Measurements from ENCODE around the gene HIC2.
"Not testable (repeated sequence)": the region's sequence is repeated elsewhere in the genome, so short reads cannot be mapped to it uniquely, and the experiment has no call there.

Gene HIC2

DNA sequence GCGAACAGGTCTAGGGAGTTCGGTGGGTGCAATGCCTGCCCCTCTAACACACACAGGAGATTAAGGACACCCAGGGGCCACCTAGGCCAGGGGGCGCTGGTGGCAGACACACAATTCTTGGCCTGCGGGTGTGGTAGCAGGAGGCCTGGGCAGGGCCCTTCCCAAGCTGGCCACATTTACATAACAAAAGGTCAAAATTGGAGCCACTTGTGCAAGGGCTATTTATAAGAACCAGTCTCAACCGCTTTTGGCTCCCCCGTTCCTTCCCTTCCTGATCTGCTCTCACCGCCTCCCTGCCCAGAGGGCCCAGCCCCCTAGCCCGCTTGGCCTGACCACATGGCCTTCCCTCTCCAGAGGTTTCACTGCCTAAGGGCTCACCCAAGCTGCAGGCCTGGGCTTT lies 75.1 kb downstream of the HIC2 start:
- not testable (repeated sequence) for DNase-seq (ENCODE audit: low read depth)

- not testable (repeated sequence) for DNase-seq (ENCODE audit: low read depth)
Measured at GRCh38 chr22:21493789-21494782, 76.9 kb downstream of the HIC2 start.

- not testable (repeated sequence) for DNase-seq (ENCODE audit: low read depth)
Measured at GRCh38 chr22:21497984-21498383, 80.8 kb downstream of the HIC2 start.

GRCh38 chr22:21498489-21498888 lies 81.3 kb downstream of the HIC2 start:
- not testable (repeated sequence) for DNase-seq (ENCODE audit: low read depth)

- not testable (repeated sequence) for DNase-seq (ENCODE audit: low read depth)
Measured at GRCh38 chr22:21499623-21500506, 82.7 kb downstream of the HIC2 start.
